OCI-LY7 (cell line): ENCODE measurements around the gene MPC1. TPM values are rescaled to one million over a fixed set of nuclear protein-coding genes. Genes with fewer than 3 reads are reported as not detected.
"Not testable (repeated sequence)": the region's sequence is repeated elsewhere in the genome, so short reads cannot be mapped to it uniquely, and the experiment has no call there.

Experiments
- BruUV-seq: library from RNA; stranded (reverse); fragments of 400-500 nt; replicated peaks from 2 replicates; lab custom pipeline; 2021; lab: Mats Ljungman, UMichigan
- CTCF ChIA-PET: fragments of 300-600 bp; sonication (Branson Sonifier 250); formaldehyde crosslinking; loops from one replicate; lab custom pipeline; 2022; ENCODE audit warnings: antibody characterized with exemption; ENCODE audit not compliant: unreplicated experiment; lab: Charles Lee
- POLR2A ChIA-PET: fragments of 300-600 bp; sonication (Branson Sonifier 250); formaldehyde crosslinking; loops from one replicate; lab custom pipeline; 2022; ENCODE audit warnings: antibody characterized with exemption; lab: Charles Lee
- DNase-seq: peaks from one replicate; pipeline ENCODE4 v3.0.0-alpha.2; 2015; ENCODE audit warnings: low spot score
- H2AFZ ChIP-seq: fragments of 200-600 bp; sonication (generic), shearing (Covaris generic); 2 replicates; pipeline ENCODE4 v1.6.1; 2014; ENCODE audit warnings: mild to moderate bottlenecking, antibody characterized with exemption, low read length, moderate library complexity
- H3K27ac ChIP-seq: fragments of 200-600 bp; sonication (generic); 2 replicates; pipeline ENCODE4 v1.5.1; 2014; ENCODE audit warnings: mixed run types, low read depth, mild to moderate bottlenecking, moderate library complexity, low read length, inconsistent platforms; ENCODE audit not compliant: poor library complexity, severe bottlenecking
- H3K36me3 ChIP-seq: fragments of 200-600 bp; sonication (generic); 2 replicates; pipeline ENCODE4 v1.6.1; 2014; ENCODE audit warnings: mild to moderate bottlenecking, antibody characterized with exemption, low read length, moderate library complexity, mixed read lengths; ENCODE audit not compliant: insufficient read depth
- H3K4me1 ChIP-seq: fragments of 200-600 bp; sonication (generic); 2 replicates; pipeline ENCODE4 v1.5.1; 2014; ENCODE audit warnings: mild to moderate bottlenecking, low read length; ENCODE audit not compliant: insufficient read depth, poor library complexity, severe bottlenecking
- H3K4me2 ChIP-seq: fragments of 200-600 bp; sonication (generic); 2 replicates; pipeline ENCODE4 v1.6.1; 2014; ENCODE audit warnings: mild to moderate bottlenecking, low read length
- H3K4me3 ChIP-seq: fragments of 200-600 bp; sonication (generic); 2 replicates; pipeline ENCODE4 v1.5.1; 2014; ENCODE audit warnings: mild to moderate bottlenecking, low read depth, low read length; ENCODE audit not compliant: poor library complexity, severe bottlenecking
- H3K79me2 ChIP-seq: fragments of 200-600 bp; sonication (generic); 2 replicates; pipeline ENCODE4 v1.6.1; 2016; ENCODE audit warnings: low read depth, mild to moderate bottlenecking, low read length, moderate library complexity, mixed read lengths; ENCODE audit not compliant: insufficient read depth
- H3K9me2 ChIP-seq: fragments of 200-600 bp; sonication (generic); 2 replicates; pipeline ENCODE4 v1.6.1; 2016; ENCODE audit warnings: mild to moderate bottlenecking, low read length, mixed read lengths; ENCODE audit not compliant: insufficient read depth
- H3K9me3 ChIP-seq: fragments of 200-600 bp; sonication (generic); 2 replicates; pipeline ENCODE4 v1.6.1; 2014; ENCODE audit warnings: mild to moderate bottlenecking, mixed run types, low read length, mixed read lengths
- H4K20me1 ChIP-seq: fragments of 200-600 bp; sonication (generic); 2 replicates; pipeline ENCODE4 v1.6.1; 2014; ENCODE audit warnings: mild to moderate bottlenecking, antibody characterized with exemption, low read length, moderate library complexity, mixed read lengths; ENCODE audit not compliant: insufficient read depth
- EZH2phosphoT487 ChIP-seq: fragments of 200-600 bp; sonication (generic); IDR thresholded peaks from 2 replicates; pipeline ENCODE4 v1.6.1; 2018; ENCODE audit warnings: low read depth, borderline replicate concordance, mild to moderate bottlenecking, mixed run types, antibody characterized with exemption, low read length, moderate library complexity, mixed read lengths
- intact Hi-C: fragments of 100-400 bp; cut with micrococcal nuclease; formaldehyde crosslinking; loops from one replicate; pipeline ENCODE4 v1.10.0; 2022; ENCODE audit not compliant: unreplicated experiment
- total RNA-seq, 2 experiments: library from RNA; depleted of rRNA in 1 of 2; stranded (reverse); fragments of >200 nt in 1 of 2; shearing (Covaris generic) in 1 of 2; gene quantifications; 2 replicates each; pipeline ENCODE4 v1.2.3, GENCODE V29; 2014 to 2022
- TF ChIP-seq, protein P1 (sequence below): fragments of 200-600 bp; sonication (generic); conservative IDR thresholded peaks from 2 replicates; pipeline ENCODE4 v1.5.1; 2014; ENCODE audit warnings: mild to moderate bottlenecking, antibody characterized with exemption, low read length, moderate library complexity, mixed read lengths

Gene MPC1
- total RNA-seq, 2 experiments from 2014 or later = 36.1 to 38.1 TPM

DNA sequence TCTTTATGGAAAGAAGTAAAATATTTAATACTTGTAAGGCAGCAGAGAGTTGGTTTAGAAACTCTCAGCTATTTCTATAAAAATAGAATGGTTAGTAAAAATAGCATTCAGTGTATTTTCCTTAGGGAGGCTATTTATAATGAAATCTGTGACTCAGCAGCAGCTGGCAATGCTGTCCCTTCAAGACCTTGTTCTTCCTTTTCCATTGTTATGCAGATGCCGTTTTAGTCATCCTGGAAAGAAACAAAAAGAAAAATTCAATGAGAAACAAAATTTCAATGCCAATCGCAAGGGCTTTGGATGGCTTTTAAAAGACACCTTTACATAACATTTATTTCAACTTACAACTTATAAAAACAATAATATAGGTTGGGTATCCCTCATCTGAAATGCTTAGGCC, 17.5 kb downstream of the MPC1 start:
- H3K27ac ChIP-seq = no peak overlapping the region
- no peaks in the 10 kb centered on the region for H3K79me2 ChIP-seq
- H3K9me3 ChIP-seq = no peaks in the 10 kb centered on the region
- TF ChIP-seq, protein P1, sequence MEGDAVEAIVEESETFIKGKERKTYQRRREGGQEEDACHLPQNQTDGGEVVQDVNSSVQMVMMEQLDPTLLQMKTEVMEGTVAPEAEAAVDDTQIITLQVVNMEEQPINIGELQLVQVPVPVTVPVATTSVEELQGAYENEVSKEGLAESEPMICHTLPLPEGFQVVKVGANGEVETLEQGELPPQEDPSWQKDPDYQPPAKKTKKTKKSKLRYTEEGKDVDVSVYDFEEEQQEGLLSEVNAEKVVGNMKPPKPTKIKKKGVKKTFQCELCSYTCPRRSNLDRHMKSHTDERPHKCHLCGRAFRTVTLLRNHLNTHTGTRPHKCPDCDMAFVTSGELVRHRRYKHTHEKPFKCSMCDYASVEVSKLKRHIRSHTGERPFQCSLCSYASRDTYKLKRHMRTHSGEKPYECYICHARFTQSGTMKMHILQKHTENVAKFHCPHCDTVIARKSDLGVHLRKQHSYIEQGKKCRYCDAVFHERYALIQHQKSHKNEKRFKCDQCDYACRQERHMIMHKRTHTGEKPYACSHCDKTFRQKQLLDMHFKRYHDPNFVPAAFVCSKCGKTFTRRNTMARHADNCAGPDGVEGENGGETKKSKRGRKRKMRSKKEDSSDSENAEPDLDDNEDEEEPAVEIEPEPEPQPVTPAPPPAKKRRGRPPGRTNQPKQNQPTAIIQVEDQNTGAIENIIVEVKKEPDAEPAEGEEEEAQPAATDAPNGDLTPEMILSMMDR = no peak
- TF ChIP-seq EZH2phosphoT487 = no peak
- no peak overlapping the region for H2AFZ ChIP-seq
- CTCF ChIA-PET = no interaction called here
- DNase-seq = no peak
- intact Hi-C loops = no loop called here
- H3K4me1 ChIP-seq = no peaks in the 10 kb centered on the region
- H3K4me2 ChIP-seq = no peak overlapping the region
- POLR2A ChIA-PET = no interaction called here
- peaks cover 26% of the 10 kb centered on the region for H3K36me3 ChIP-seq
- H3K4me3 ChIP-seq = no peak overlapping the region
- H3K9me2 ChIP-seq = no peaks in the 10 kb centered on the region
- no TSS peak for BruUV-seq
- H4K20me1 ChIP-seq = no peaks in the 10 kb centered on the region

DNA sequence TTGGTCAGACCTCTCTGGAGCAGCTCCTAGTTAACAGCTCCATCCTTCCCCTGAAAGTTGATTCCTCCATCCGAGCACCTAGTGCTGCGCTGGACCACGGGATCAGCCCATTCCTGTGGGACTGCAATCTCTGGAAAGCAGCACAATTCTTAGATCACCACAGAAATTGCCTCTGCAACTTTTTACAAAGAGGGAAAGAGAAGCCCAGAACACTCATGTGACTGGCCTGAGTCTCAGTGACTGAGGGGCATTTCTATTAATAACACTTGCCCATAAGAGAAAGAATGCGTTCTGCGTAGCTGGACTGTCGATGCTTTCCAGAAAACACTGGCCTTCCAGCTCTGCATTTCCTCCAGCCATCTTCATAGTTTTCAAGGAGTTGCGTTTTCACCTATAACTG, 18.3 kb downstream of the MPC1 start:
- Histone ChIP-seq H3K79me2 (no peaks in the 10 kb centered on the region), H3K36me3 (peaks cover 26% of the 10 kb centered on the region), H2AFZ (no peak overlapping the region), H3K27ac (no peak overlapping the region), H3K4me2 (no peak overlapping the region), H3K9me2 (no peaks in the 10 kb centered on the region), H3K4me1 (no peaks in the 10 kb centered on the region), H3K4me3 (no peak overlapping the region), H4K20me1 (no peaks in the 10 kb centered on the region), H3K9me3 (peaks cover under 1% of the 10 kb centered on the region; the same call in 1 of the 2 replicates)
- no peak for TF ChIP-seq EZH2phosphoT487
- TF ChIP-seq, protein P1 = no peak
- intact Hi-C loops = no loop called here
- ChIA-PET CTCF (no interaction called here), POLR2A (interaction anchor here (0.9 to 1.1 kb wide), 2 partner anchors 11 to 37 kb away, joined by 3 to 4 read pairs; no protein-coding TSS in a partner anchor)
- DNase-seq = no peak
- no TSS peak for BruUV-seq

DNA sequence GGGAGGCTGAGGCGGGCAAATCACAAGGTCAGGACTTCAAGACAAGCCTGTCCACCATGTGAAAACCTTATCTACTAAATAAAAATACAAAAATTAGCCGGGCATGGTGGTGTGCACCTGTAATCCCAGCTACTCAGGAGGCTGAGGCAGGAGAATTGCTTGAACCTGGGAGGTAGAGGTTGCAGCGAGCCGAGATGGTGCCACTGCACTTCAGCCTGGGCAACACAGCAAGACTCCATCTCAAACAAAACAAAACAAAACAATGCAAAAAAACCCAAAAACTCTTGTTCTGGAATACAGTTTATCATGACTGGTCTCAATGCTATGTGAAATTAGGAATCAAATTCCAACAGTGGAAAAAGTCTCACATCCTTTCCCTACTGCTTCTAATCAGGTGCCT, 20.3 kb downstream of the MPC1 start:
- H3K4me3 ChIP-seq, POLR2A ChIA-PET, H3K9me2 ChIP-seq, CTCF ChIA-PET, H2AFZ ChIP-seq, DNase-seq, H3K4me2 ChIP-seq, H3K4me1 ChIP-seq, H4K20me1 ChIP-seq, intact Hi-C loops, H3K79me2 ChIP-seq, H3K9me3 ChIP-seq, H3K27ac ChIP-seq, BruUV-seq: not testable (repeated sequence)
- H3K36me3 ChIP-seq = peaks cover 26% of the 10 kb centered on the region
